Frontal cortex (tissue), 4 donors: ENCODE measurements around the gene MFSD6L. TPM values are rescaled to one million over a fixed set of nuclear protein-coding genes. Genes with fewer than 3 reads are reported as not detected.

ENCODE experiments used
- DNase-seq, 2 donors: peaks; one replicate each; pipeline ENCODE4 v3.0.0; 2012; ENCODE audit warnings: low spot score in 2 of 2
- FAIRE-seq: peaks from 2 replicates; lab custom pipeline; 2012; peaks lifted over from hg19 to GRCh38; lab: Jason Lieb, UNC
- total RNA-seq: library from RNA; depleted of rRNA; stranded (reverse); fragments of >200 nt; gene quantifications from one replicate; pipeline ENCODE4 v1.2.3, GENCODE V29; 2014
- donor health status: control.
- donor health status: control.
- donor health status: control.

Gene MFSD6L
- total RNA-seq, 1 donor from 2014 or later, result not detected

GRCh38 chr17:8753136-8753975, 45.8 kb downstream of the MFSD6L start:
- FAIRE-seq (no peak), DNase-seq (no peak)

- FAIRE-seq (no peak), DNase-seq (no peak)
Observed at GRCh38 chr17:8749616-8750015, 49.5 kb downstream of the MFSD6L start.

- FAIRE-seq, result no peak
- DNase-seq, result no peak
Observed at GRCh38 chr17:8747742-8748141, 51.4 kb downstream of the MFSD6L start.

Other genes starting within 250 kb of the MFSD6L start
- gene MYH10, start 168.6 kb downstream of the MFSD6L start, total RNA-seq, result 118 TPM
- 0.41 TPM for gene CCDC42, start 54.5 kb downstream of the MFSD6L start, total RNA-seq
- gene SPDYE4, start 40.8 kb downstream of the MFSD6L start, total RNA-seq, result not detected
- gene PIK3R6, start 68.3 kb upstream of the MFSD6L start, total RNA-seq, result under 0.01 TPM
- gene PIK3R5, start 166.3 kb upstream of the MFSD6L start, total RNA-seq, result 0.41 TPM
- gene NTN1, start 222.1 kb upstream of the MFSD6L start, total RNA-seq, result 6.5 TPM